Endometrial microvascular endothelial cells (primary cell): ENCODE data around the gene NOC2L. TPM values are rescaled to one million over a fixed set of nuclear protein-coding genes. Genes with fewer than 3 reads are reported as not detected.
"Not testable (repeated sequence)": the region's sequence is repeated elsewhere in the genome, so short reads cannot be mapped to it uniquely, and the experiment has no call there.

Source experiments
- in situ Hi-C: cut with HindIII; loops from 2 replicates; pipeline ENCODE4 v1.10.0; 2017; ENCODE audit warnings: low sequenced_read_pairs, low pct_unique_long_range_greater_than_20kb; ENCODE audit errors: inconsistent ontology term
- total RNA-seq: library from RNA; depleted of rRNA; stranded (reverse); fragments of >200 nt; gene quantifications from one replicate; pipeline ENCODE4 v1.2.3, GENCODE V29; 2015; ENCODE audit errors: inconsistent ontology term

The NOC2L gene
- total RNA-seq, 1 donor from 2014 or later, result 98.2 TPM

DNA sequence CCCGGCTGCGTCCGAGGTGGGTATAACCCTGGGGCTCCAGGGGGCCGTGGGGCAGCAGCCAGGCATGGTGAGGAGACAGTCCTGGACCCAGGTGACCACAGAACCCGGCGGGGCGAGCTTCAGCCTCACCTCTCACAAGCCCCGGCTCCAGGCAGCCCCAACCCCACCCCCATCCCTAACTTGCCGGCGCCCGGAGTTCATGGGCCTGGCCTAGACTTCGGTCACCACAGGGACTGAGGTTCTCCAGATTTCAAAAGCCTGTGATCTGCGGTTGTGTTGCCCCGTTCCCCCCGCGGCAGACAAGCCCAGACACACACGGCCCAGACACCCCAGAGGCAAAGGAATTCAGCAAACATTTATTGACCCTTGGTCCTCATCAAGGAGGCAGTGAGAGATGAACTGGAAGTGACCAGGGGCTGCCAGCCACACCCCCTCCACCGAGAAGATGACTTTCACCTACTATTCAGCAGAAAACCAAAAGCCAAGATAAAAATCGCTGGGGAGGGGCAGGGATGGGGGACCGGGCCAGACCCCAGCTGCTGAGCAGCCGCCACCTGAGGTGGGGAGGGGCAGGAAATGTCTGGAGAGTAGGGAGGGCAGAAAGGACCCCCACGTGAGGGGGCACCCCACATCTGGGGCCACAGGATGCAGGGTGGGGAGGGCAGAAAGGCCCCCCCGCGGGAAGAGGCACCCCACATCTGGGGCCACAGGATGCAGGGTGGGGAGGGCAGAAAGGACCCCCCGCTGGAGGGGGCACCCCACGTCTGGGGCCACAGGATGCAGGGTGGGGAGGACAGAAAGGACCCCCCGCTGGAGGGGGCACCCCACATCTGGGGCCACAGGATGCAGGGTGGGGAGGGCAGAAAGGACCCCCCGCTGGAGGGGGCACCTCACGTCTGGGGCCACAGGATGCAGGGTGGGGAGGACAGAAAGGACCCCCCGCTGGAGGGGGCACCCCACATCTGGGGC, 36.9 kb upstream of the NOC2L start:
- in situ Hi-C loops, result no loop called here

DNA sequence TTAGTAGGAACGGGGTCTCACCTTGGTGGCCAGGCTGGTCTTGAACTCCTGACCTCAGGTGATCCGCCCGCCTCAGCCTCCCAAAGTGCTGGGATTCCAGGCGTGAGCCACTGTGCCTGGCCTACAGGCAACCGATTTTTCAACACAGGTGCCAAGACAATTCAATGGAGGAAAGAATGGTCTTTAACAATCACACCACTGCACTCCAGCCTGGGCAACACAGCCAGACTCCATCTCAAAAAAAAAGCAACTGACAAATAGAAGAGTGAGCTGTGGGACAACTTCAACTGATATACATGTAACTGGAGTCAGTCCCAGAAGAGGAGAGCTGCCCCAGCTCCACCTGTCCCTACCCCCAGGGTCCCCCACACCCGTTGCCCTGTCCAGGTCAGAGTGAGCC, 35.5 kb upstream of the NOC2L start:
- in situ Hi-C loops, result not testable (repeated sequence)

DNA sequence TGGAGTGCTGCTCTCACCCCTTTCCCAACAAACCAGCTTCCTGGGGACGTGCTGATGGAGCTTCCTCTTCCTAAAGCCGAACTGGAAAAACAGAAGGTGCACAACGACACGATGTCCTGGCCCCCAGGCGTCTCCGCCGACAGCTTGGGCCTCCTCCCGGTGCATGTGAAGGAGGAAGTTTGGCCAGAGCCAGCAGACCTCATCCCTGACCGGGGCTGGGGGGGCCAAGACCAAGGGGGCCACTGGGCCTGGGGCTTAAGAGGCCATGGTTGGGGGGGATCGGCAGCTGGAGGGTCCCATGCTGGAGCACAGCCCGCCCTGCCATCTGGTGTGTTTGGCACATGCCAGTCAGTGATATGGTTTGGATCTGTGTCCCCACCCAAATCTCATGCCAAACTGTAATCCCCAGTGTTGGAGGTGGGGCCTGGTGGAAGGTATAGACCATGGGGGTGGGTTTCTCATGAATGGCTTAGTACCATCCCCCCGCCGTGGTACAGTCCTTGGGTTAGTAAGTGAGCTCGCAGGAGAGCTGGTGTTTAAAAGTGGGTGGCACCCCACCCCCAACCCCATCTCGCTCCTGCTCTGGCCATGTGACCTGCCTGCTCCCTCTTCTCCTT, 34.4 kb upstream of the NOC2L start:
- in situ Hi-C loops, result no loop called here

DNA sequence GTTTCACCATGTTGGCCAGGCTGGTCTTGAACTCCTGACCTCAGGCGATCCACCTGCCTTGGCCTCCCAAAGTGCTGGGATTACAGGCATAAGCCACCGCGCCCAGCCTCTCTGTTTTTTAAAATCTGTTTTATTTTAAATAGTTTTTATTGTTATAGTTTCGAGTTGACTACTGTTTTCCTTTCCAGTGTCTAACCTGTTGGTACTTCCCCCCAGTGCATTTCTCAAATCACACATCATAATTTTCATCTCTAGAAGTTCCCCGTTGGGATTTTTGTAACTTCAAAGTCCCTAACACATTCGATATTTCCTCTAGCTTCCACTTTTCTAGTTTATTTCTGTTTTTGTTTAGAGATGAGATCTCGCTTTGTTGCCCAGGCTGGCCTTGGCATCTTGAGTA, 33.3 kb upstream of the NOC2L start:
- in situ Hi-C loops, result no loop called here

DNA sequence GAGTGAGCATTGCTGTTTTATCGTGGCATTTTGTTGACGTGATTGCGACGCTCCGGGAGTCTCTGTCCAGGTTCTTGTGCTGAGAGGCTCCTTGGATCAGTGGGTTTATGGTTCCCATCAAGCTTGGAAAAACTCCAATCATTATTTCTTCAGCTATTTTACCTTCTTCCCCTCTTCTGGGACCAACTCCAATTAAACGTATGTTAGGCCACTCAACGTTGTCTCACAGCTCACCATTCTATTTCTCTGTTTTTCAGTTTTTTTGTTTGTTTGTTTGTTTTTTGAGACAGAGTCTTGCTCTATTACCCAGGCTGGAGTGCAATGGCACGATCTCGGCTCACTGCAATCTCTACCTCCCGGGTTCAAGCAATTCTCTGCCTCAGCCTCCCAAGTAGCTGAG, 32.8 kb upstream of the NOC2L start:
- in situ Hi-C loops, result no loop called here

DNA sequence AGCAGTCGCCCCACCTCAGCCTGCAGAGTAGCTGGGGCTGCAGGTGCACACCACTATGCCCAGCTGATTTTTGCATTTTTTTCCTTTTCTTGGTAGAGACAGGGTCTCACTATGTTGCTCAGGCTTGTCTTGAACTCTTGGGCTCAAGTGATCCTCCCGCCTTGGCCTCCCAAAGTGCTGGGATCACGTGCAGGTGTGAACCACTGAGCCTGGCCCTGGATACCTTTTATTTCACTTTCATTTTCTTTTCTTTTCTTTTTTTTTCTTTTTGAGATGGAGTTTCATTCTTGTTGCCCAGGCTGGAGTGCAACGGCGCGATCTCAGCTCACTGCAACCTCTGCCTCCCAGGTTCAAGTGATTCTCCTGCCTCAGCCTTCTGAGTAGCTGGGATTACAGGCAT, 32.2 kb upstream of the NOC2L start:
- in situ Hi-C loops, result not testable (repeated sequence)

DNA sequence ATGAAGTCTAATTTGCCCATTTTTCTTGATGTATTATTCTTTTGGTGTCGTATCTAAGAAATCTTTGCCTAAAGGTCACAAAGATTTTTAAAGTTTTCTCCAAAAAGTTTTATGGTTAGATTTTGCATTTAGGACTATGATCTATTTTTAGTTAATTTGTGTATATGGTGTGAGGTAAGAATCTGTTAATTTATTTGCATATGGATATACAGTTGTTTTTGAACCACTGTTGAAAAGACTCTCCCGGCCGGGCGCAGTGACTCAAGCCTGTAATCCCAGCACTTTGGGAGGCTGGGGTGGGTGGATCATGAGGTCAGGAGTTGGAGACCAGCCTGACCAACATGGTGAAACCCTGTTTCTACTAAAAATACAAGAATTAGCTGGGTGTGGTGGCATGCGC, 29.0 kb upstream of the NOC2L start:
- in situ Hi-C loops, result not testable (repeated sequence)

DNA sequence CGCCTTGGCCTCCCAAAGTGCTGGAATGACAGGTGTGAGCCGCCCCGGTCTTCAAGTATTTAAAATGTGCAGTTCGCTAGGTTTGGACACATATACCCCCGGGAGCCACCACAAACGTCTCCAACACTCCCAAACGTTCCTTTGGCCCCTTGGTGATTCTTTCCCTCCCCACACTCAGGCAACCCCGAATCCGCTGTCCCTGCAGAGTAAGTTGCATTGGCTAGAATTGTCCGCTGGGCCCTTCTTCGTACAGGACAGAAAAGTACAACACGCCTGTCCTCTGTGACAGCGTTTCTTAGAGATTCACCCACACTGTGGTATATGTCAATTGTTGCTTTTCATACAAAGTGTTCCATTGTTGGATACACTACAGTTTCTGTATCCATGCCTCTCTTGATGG, 26.1 kb upstream of the NOC2L start:
- in situ Hi-C loops, result no loop called here

DNA sequence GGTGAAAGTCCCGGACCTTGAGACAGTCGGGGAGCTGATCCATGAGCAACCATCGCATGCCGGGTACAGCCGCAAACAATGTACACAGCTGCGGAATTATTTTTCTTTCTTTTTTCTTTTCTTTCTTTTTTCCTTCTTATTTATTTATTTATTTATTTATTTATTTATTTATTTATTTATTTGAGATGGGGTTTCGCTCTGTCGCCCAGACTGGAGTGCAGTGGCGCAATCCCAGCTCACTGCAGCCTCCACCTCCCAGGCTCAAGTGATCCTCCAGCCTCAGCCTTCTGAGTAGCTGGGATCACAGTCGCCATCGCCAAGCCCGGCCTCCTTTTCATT, 25.4 kb upstream of the NOC2L start:
- in situ Hi-C loops, result no loop called here

DNA sequence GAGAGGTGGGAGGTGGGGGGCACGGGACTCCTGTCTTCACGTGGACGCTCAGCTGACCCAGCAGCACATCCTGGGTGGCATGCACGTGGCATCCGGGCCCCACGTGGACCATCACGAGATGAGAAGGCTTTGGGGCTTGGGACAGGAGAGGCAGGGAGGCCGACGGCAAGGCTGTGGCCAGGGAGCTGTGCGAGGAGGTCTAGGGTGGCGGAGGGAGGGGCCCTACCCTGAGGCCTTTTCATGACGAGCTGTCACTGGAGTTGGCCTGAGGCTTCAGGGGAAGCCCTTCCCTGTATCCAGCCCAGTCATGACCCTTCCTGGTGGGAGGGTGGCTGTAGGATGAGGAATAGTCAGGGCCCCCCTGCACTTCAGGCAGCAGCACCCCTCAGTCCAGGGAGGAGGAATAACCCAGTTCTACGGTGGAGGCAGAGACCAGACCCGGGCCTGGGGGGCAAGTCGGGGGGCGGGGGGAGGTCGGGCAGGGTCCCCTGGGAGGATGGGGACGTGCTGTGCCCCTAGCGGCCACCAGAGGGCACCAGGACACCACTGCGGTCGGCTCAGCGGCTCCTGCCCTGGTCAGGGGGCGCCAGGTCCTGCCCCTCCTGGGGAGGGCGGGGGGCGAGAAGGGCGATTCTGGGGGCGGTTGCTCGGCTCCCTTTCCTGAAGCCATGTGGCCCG, 24.9 kb upstream of the NOC2L start:
- in situ Hi-C loops, result no loop called here

DNA sequence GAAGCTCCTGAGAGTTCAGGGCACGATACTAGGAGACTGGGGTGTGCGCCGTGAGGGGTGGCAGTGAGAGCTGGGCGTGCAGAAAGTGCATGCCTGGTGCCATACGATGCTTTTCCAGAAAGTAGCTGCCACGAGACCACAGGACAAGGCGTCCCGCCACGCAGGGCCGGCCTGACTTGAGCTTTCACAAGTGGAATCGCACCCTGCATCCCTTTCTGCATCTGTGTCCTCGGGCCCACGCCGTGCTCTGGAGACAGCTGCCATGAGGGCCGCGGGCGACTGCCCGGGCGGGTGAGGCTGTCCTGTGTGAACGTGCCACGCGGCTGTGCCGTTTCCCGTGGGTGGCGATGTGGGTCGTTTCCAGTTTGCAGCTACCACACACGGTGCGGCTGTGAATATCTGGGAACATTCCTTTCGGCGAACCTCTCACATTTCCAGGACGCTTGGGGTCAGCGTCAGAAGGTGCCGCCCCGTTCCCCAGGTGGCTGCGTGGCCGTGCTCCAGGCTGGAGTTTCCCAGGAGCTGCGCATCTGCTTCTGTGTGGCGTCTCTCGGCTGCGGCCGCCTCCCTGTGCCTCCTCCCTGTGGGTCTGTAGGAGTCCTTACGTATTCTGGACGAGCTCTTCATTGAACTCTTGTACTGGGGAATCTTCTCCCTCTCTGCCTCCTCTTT, 23.8 kb upstream of the NOC2L start:
- in situ Hi-C loops, result no loop called here

DNA sequence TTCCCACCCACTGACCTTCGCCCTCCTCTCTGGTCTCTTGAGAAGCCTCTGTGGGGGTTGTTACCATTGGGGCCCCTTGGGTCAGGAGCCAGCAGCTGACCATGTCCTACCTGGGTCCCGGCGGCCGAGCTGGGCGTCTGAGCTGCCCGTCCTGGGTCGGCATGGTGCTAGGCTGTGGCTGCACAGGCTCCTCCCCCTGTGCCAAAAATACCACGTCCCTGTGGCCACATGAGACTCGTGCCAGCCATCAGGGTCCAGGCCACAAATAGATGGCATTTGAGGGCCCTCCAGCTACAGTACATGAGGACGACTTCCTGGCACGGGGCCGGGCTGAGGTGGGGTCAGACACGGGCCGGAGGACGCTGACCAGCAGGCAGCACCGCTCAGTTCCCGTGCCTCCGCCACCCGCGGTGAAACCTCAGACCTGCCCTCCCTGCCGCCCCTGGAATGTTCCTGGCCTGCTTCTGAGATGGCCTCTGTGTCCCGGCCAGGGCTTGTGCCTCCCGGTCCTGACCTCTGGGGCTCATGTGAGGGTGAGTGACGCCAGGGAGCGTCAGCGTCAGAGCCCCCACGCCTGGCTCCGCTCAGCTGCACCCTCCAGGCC, 23.0 kb upstream of the NOC2L start, which contains the start of gene PERM1:
TSS of gene PERM1 (minus strand) at position 139 of the 604 bp plus-strand sequence. CDS start 1,064 bp downstream, outside the sequence.
- in situ Hi-C loops, result no loop called here

DNA sequence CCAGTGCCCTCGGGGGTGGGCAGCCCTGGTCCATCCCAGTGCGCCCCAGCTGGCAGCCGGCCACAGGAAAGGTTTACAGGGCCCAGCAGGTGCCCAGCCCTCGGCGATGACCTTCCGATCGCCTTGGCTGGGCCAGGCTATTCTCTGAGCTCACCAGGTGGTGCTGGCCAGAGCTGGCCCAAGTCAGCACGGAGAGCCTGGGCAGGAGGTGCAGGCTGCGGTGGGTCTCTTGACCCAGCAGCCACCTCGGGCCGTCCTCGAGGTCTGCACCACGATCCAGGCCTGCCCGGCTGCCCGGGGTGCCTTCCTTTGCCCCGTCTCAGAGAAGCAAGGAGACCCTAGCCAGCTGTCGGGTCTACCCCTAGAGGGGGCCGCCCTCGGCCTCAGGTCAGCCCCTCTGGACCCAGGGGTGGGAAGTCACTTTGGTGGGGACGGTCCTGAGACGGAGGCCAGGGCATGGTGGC, 22.5 kb upstream of the NOC2L start:
- in situ Hi-C loops, result no loop called here

DNA sequence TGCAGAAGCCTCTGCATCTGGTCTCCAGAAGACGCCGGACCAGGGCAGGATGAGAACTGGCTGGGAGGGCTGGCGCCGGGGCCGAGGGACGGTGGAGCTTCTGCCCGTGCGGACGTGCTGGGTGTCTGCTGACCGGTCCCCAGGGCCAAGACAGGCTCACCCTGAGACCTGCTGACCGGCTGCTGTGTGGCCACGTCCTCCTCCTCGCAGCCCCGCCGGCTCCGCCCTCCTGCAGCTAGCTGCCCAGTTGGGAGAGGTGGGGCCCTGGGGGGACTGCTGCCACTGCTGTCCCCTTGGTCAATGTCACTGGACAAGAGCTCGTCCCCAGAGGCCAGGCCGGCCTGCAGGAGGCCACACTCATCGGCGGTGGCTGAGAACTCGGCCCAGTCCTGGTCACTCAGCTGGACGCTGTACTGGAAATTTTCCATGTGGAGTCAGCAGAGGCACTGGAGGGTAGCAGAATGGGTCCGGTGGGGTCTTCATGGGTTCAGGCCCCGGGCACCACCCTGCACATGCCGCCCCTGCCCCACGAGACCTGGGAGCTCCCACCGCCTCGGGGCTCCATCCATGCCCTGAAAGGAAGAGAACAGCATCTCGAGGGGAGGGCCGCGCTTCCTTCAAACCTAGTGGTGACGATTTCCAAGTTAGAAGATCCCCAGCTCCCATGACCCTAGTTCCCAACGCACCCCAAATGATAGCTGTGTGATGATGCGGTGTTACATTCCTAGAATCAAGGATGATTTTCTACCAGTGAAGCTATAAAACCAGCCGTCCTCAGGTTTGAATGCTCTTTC, 21.7 kb upstream of the NOC2L start:
- in situ Hi-C loops, result no loop called here

DNA sequence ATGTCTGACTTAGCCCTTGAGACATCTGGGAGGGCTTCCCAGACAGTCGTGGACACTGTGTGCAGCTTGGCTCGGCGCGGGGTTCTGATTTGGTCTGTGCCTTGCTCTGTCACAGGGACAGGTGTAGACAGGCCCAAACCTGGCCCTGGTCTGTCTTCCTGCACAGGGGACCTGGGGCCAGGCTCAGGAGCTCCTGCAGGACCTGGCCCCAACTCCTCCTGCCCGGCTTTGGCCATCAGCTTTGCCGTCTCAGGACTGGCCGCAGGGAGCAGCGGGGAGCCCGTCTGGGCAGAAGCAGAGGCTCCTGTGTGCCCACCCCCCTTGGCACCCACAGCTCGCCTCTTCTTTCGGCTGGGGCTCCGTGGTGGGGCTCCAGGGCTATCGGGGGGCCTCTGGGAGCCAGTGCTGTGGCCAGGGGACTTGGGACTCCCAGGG, 21.1 kb upstream of the NOC2L start:
- in situ Hi-C loops, result no loop called here

DNA sequence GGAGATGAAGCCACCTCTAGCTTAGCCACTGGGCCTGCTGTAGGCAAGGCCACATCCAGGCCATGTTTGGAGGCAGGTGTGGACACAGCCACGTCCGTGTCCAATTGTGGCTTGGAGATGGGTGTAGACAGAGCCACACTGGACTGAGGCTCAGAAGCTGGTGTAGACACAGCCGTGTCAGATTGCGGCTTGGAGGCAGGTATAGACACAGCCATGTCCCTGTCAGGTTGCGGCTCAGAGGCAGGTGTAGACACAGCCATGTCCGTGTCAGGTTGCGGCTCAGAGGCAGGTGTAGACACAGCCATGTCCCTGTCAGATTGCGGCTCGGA, 20.7 kb upstream of the NOC2L start:
- in situ Hi-C loops, result no loop called here

DNA sequence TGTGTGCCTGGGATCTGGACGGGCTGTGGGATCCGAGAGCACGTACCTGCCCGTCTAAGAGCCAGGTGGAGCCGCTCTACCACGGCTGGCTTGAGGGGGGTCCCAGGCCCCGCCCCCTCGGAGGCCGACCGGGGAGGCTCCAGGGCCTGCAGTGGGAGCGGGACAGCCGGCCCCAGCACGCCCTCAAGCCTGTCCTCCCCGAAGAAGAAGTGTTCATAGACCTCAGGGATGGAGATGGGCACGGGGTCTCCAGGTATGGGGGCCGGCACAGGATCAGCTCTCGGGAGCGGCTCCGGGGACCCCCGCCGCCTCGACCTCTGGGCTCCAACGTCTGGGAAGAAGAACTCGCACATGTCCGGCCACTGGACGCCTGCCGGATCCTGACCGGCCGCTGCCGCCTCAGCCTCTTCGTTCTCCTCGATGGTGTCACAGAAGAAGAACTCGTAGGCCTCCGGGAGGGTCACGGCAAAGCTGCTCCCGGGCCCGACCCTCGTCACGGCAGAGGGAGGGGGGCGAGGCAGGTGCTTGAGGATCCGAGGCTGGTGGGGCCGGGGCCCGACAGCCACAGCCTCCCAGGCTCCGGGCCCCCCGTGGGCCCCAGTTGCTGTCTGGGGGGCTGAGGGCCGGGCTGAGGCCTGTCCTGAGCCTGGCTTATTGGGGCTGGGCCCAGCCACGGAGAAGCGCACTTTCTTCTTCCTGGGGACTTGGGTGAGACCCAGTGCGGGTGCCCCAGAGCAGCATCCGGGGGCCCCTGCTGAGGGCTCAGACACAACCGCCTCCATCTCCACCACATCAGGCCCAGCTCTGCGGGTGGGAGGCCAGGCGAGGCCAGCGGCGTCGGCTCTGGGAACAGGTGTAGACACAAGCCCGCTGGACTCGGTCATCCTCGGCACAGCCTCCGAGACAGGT, 20.0 kb upstream of the NOC2L start:
- in situ Hi-C loops, result no loop called here
